HL-60/S4 treated with phorbol 12-myristate 13-acetate at 8.2 ng/mL for 4 days and 3 days (cell line): Measurements from ENCODE around the gene ZNF165.
"Not testable (repeated sequence)": the region's sequence is repeated elsewhere in the genome, so short reads cannot be mapped to it uniquely, and the experiment has no call there.

Source experiments
- in situ Hi-C: fragments of 300-500 bp; cut with MboI; formaldehyde crosslinking; loops from 2 replicates; pipeline ENCODE4 v1.15.0; 2022; ENCODE audit warnings: low sequenced_read_pairs

The ZNF165 gene

GRCh38 chr6:28080381-28080630, at the start of gene ZNF165:
ZNF165 (plus strand) TSS chr6:28080568; CDS start chr6:28085481, 4,913 bp downstream.
- in situ Hi-C loops, result not testable (repeated sequence)

- in situ Hi-C loops, result no loop called here
These were observed 26.8 kb upstream of the ZNF165 start for GRCh38 chr6:28053584-28053983.

GRCh38 chr6:28060405-28060804, 20.0 kb upstream of the ZNF165 start:
- in situ Hi-C loops, result no loop called here

- in situ Hi-C loops, result no loop called here
These were observed 16.1 kb upstream of the ZNF165 start for GRCh38 chr6:28064272-28064671.

- in situ Hi-C loops, result no loop called here
These were observed 12.3 kb upstream of the ZNF165 start for GRCh38 chr6:28068067-28068466.

GRCh38 chr6:28070968-28071367, 9.4 kb upstream of the ZNF165 start:
- in situ Hi-C loops, result not testable (repeated sequence)

GRCh38 chr6:28078050-28078449, 2.3 kb upstream of the ZNF165 start:
- in situ Hi-C loops, result no loop called here

GRCh38 chr6:28078836-28079235, 1.5 kb upstream of the ZNF165 start:
- in situ Hi-C loops, result no loop called here

GRCh38 chr6:28080631-28081485, 490 bp downstream of the ZNF165 start:
- in situ Hi-C loops, result no loop called here

- in situ Hi-C loops, result no loop called here
These were observed 1.1 kb downstream of the ZNF165 start for GRCh38 chr6:28081486-28081751.

GRCh38 chr6:28082939-28083338, 2.6 kb downstream of the ZNF165 start:
- in situ Hi-C loops, result no loop called here

GRCh38 chr6:28089054-28089453, 8.7 kb downstream of the ZNF165 start:
- in situ Hi-C loops, result no loop called here

- in situ Hi-C loops, result no loop called here
These were observed 10.7 kb downstream of the ZNF165 start for GRCh38 chr6:28090917-28091586.

GRCh38 chr6:28102222-28102621, 21.9 kb downstream of the ZNF165 start:
- in situ Hi-C loops, result not testable (repeated sequence)

GRCh38 chr6:28102699-28103098, 22.3 kb downstream of the ZNF165 start:
- in situ Hi-C loops, result not testable (repeated sequence)

GRCh38 chr6:28104392-28105244, 24.2 kb downstream of the ZNF165 start:
- in situ Hi-C loops, result no loop called here

GRCh38 chr6:28105245-28105639, 24.9 kb downstream of the ZNF165 start:
- in situ Hi-C loops, result no loop called here

GRCh38 chr6:28107506-28107905, 27.1 kb downstream of the ZNF165 start:
- in situ Hi-C loops, result no loop called here

- in situ Hi-C loops, result no loop called here
These were observed 31.6 kb downstream of the ZNF165 start for GRCh38 chr6:28111964-28112363.

GRCh38 chr6:28115799-28116198, 35.4 kb downstream of the ZNF165 start:
- in situ Hi-C loops, result no loop called here

- in situ Hi-C loops, result no loop called here
These were observed 37.1 kb downstream of the ZNF165 start for GRCh38 chr6:28117386-28118050.
